SH-SY5Y (cell line): ENCODE measurements around the gene JKAMP.

ENCODE experiments used
- GATA2 ChIP-seq: IDR thresholded peaks from 2 replicates; pipeline ENCODE4 v1.6.1; 2011; ENCODE audit warnings: mild to moderate bottlenecking, low read depth, low read length
- GATA3 ChIP-seq: IDR thresholded peaks from 2 replicates; pipeline ENCODE4 v1.6.1; 2011; ENCODE audit warnings: low read depth, mild to moderate bottlenecking, low read length, moderate library complexity

Gene JKAMP

DNA sequence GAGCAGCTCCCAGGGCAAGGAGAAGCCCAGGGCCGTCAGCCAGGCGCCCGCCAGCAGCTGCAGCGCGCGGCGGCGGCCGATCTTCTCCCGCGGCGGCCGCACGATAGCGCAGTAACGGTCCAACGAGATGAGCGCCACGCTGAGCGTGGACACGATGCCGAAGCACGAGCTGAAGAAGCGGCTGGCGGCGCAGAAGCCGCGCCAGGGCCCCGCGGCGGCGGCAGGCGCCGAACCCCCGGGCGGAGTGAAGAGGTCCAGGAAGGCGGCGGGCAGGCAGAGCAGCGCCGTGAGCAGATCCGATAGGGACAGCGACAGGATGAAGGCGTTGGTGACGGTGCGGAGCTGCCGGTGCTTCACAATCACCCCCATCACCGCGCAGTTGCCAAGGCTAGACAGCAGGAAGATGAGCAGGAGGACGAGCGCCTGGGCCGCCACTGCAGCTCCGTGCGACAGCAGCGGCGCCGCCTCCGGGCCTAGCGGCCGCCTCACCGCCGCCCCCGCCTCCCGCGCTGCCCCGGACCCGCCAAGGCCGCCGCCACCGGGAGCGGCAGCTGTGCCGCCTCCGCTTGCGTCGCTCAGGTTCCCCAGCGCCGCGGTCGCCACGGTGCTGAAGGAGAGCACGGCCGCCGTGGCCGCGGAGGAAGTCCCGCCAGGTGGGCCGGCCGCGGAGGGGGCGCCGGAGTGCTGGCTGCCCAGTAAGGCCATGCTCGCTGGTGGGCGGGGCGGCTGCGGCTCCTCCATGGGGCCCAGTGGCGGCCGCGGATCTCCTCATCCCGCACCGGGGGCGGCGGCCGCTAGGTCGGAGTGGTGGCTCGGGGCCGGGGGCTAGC, 19.6 kb upstream of the JKAMP start:
- TF ChIP-seq GATA2 (no peak), GATA3 (no peak)

DNA sequence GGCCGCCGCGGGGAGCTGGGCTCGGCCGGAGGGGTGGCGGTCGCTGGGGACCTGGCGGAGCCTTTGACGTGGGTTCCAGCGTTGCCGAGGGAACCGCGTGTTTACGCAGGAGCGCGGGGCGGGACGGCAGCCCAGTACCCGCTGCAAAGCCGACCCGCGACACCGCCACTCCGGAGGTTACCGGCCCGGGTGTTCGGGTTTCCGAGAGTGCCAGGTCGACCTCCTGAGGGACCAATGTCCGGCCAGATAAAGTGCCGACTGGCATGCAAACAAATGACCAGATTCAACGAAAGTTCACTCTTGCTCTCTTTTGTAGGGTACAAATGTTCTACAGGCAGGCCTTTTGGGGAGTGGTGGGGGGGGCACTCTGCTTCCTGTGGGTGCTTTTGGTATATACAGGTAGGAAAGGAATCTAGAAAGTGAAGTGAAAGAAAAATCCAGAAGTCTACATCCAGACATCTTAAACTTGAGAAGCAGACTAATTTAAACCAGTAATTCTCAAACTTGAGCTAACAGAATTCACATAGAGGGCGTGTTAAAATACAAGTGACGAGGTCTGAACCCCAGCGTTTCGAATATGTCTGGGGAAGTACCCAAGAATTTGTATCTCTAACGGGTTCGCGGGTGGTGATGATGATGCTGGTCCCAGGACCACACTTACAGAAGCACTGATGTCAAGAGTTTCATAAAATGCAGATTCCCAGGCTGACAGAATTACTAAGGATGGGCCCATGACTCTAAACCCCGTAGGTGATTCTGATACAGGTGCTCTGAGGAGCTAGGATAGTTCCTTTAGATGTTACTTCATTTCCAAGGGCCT, 18.8 kb upstream of the JKAMP start, which contains the start of gene GPR135:
TSS of gene GPR135 (minus strand) at position 65 of the 820 bp plus-strand sequence. CDS start 154 bp downstream, outside the sequence.
- no peak for TF ChIP-seq GATA3
- no peak for TF ChIP-seq GATA2

- TF ChIP-seq GATA2 (no peak), GATA3 (no peak)
Observed at GRCh38 chr14:59474172-59474571, 10.1 kb upstream of the JKAMP start.

DNA sequence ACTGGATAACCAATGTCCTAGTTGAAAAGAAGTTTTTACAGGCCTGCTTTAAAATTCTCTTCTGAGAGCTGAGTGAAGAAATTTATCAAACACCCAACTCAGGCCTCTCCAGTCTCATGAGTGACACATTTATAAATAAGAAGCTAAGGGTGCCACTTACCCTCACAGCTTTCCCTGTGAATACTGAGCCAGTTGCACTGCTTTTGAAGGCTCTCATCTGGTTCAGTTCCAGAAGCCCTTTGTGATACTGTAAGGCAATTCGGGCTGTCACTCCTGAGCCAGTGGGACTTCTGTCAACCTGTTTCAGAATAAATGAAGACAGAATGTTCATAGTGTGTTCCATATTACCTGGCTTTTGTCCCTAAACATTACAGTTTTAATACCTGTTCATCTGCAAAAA, 8.6 kb upstream of the JKAMP start:
- TF ChIP-seq GATA2 (no peak), GATA3 (no peak)

- TF ChIP-seq GATA2 (no peak), GATA3 (no peak)
Observed at GRCh38 chr14:59478540-59478939, 5.8 kb upstream of the JKAMP start.

GRCh38 chr14:59480166-59480565, 4.2 kb upstream of the JKAMP start:
- TF ChIP-seq GATA2 (no peak), GATA3 (no peak)

DNA sequence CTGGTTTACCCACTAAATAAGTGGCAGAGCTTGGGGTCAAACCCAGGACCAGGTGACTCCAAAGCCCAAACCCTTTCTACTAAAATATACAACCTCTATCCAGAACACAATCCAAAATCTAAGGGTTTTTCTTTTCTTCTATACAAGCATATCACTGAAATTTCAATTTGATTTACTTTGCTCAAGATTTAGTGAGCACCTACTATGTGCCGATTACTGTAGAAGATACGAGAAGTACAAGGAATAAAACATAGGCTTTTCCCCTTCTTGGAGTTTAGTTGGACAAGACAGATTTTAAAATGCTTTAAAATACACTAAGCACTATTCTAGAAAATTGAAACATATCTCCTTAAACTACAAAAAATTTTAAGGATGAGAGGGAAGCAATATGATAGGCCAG, 2.9 kb upstream of the JKAMP start:
- TF ChIP-seq GATA2, result no peak
- TF ChIP-seq GATA3, result no peak

DNA sequence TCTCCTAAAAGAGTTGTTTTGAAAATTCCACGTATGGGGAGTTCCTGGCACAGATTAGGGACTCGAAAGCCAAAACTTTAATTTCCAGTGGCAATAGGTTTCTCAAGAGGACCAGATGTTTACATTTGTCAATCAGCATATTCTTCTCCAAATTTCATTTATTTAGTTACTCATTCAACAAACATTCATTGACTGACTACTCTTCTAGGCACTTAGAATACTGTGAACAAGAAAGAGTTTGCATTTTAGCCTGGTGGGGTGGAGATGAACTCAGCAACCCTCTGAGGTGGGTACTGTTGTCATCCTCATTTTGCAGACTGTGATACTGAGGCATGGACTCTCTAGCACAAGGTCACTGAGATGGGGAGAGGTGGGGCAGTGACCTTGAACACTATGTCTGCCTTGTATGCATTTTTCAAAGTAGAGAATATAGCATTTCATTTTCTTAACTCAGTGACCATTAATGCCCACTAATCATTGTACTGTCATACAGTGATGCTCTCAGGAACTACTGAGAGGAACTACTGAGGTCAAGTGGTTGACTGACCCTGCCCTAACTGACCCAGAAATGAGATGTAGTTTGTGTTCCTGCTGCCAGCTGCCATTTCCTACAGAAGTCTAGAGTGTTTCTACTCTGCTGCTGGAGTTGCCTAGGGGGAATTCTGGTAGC, 2.3 kb upstream of the JKAMP start:
- TF ChIP-seq GATA3, result no peak
- no peak for TF ChIP-seq GATA2

DNA sequence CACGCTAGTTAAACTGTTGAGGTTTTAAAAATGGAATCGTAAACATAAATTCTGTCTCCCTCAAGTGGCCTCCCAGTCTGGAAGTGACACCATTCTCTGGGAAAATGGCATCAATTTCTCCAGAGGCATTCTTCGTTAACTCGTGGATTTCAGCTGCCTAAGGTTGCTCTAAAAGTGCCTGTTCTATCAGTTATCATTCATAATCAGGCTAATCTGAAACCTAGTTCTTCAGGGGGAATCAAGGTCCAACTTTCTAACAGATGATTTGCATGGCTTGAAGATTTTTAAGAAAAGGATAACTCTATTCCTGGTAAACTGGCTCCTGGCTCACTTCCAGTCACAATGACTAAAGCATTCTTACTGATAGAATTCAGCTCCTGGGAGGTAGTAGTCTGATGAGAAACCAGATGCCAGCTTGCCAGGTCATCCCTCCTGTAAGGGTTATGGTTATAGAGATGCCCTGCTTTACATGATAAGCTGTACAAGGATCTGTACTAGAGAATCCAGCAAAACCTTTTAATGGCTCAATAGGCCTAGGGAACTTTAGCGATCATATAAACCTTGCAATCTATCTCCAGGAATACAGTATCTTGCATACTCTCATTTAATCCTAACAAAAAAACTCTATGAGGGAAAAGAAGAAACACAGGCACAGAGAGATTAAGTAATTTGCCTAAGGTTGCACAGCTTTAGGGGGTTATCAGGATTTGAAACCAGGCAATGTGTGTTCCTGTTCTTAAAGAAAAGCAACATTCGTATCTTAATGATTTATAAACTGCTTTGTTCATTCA, 1.6 kb upstream of the JKAMP start:
- no peak for TF ChIP-seq GATA3
- no peak for TF ChIP-seq GATA2

DNA sequence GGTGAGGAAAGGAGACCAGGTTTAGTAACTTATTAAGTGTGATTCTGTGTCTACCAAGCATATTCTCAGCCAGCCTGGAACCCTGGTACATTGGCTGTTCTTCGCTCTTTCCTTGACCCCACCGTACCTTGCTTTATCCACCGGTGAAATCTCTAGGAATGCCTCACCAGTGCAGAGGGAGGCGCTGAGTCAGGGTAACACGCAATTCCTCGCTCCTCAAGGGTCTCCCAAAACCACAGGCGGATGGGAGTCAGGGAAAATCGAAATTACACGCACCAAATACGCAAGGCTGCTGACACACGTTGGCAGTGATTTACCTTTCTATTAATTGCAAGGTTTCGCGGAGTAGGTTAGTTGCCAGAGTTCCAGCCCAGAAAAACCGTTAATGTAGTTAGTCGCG, 954 bp upstream of the JKAMP start:
- TF ChIP-seq GATA2, result no peak
- no peak for TF ChIP-seq GATA3

DNA sequence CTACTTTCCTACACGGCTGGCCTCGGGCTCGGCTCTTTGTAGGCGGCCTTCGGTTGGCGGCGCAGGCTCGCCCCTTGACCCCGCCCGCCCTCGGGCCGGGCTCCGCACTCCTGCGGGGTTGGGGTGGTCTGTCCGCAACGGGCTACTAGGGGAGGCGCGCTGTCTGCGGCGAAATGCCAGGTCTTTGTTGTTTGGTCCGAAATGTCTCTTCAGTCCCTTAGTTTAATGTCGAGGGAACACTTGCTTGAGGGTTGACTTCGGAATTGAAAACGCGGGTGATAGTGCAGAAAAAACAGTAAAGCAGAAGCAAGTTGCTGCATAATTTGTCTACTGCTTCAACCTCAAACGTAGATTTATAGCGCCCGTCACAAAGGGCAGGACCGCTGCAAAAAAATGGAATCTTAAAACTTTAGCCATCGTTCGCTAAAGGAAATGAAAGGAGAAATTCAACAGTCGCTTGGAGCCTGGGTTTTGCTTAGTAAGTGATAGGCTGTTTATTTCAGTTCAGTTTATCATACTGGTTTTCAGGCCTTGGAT, 390 bp downstream of the JKAMP start:
- TF ChIP-seq GATA3 (no peak), GATA2 (no peak; the same call in 1 of the 2 replicates)

GRCh38 chr14:59490756-59491155, 6.4 kb downstream of the JKAMP start:
- no peak for TF ChIP-seq GATA2
- no peak for TF ChIP-seq GATA3

DNA sequence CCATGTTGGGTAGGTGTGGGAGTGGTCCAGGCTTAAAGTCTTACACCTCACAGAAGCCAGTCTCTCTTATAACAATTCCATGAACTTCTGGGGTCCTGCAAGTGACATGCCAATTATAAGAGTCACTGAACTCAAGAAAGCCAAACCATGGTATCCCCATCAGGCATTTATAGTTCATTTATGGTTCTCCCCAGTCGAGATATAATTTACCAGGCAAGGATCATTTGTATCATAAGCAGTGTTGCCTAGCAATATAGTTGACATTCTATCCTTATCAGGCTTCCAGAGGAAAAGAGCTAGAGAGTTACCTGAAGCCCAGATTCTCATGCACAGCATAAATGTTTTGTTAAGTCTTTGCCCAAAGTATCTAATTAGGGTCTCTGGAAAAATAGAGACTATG, 8.1 kb downstream of the JKAMP start:
- TF ChIP-seq GATA2 (no peak), GATA3 (no peak)

DNA sequence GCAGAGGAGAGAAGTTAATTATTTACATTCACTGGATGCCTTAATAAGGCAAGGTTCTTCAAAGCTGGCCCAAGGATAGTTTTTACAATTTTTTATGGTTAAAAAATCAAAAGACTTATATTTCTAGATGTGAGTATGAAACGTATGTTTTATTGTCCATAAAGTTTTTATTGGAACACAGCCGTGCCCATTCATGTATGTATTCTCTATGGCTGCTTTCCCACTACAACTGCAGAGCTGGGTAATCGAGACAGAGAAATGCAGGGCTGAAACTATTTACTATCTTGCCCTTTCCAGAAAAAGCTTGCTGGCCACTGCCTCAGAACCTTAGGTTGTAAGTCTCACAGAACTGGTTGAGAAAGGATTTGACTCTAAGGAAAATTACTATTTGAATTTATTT, 16.4 kb downstream of the JKAMP start:
- no peak for TF ChIP-seq GATA2
- TF ChIP-seq GATA3, result no peak

DNA sequence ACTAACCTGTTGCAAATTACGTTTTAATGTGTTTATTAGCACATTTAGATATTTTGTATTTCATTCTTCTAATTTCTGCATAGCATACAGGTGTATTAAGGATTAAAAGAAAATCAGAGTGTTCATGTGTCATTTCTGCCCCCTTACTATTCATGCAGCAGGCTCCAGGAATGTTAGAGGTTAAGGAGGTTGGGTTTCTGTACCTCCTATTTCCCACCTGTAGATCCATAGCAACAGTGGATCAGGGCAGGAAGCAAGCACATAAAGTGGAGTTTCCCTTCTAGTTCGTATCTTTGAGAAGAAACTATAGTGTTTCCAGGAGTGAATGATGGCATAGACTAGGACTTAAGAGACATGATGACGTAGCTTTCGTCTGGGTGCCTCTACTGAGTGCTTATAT, 18.9 kb downstream of the JKAMP start:
- TF ChIP-seq GATA3, result no peak
- no peak for TF ChIP-seq GATA2
